Liver (tissue), 9 donors: ENCODE results near the gene FOXK2. TPM values are rescaled to one million over a fixed set of nuclear protein-coding genes. Genes with fewer than 3 reads are reported as not detected.

Experiments used
- DNase-seq: peaks from one replicate; pipeline ENCODE4 v3.0.0-alpha.2; 2017; ENCODE audit warnings: low spot score
- H3K27ac ChIP-seq, 2 donors: one replicate each; pipeline ENCODE4 v1.7.0; 2013; ENCODE audit warnings: inconsistent platforms in 2 of 2, low read length in 2 of 2, control low read depth in 1 of 2, low read depth in 1 of 2, mild to moderate bottlenecking in 1 of 2
- H3K27me3 ChIP-seq, 4 donors: one replicate each; pipeline versions ENCODE4 v1.6.1 to v1.7.0; 2013; ENCODE audit warnings: low read length in 3 of 4, inconsistent platforms in 1 of 4, mild to moderate bottlenecking in 1 of 4, moderate library complexity in 1 of 4; ENCODE audit not compliant: control insufficient read depth in 4 of 4, insufficient read depth in 4 of 4
- H3K36me3 ChIP-seq, 4 donors: one replicate each; pipeline versions ENCODE4 v1.6.1 to v1.7.0; 2013; ENCODE audit warnings: low read length in 3 of 4, mild to moderate bottlenecking in 3 of 4, low read depth in 1 of 4, moderate library complexity in 1 of 4; ENCODE audit not compliant: control insufficient read depth in 4 of 4, insufficient read depth in 3 of 4
- H3K4me1 ChIP-seq, 4 donors: one replicate each; pipeline versions ENCODE4 v1.6.1 to v1.7.0; 2013; ENCODE audit warnings: low read length in 3 of 4, mild to moderate bottlenecking in 3 of 4, moderate library complexity in 1 of 4; ENCODE audit not compliant: control insufficient read depth in 4 of 4, insufficient read depth in 4 of 4
- H3K4me3 ChIP-seq, 3 donors: one replicate each; pipeline versions ENCODE4 v1.6.1 to v1.7.0; 2013; ENCODE audit warnings: low read length in 3 of 3, control low read depth in 1 of 3, low read depth in 1 of 3, mild to moderate bottlenecking in 1 of 3
- H3K9ac ChIP-seq, 2 donors: one replicate each; pipeline ENCODE4 v1.7.0; 2013; ENCODE audit warnings: low read length in 2 of 2, mild to moderate bottlenecking in 2 of 2, moderate library complexity in 2 of 2, control low read depth in 1 of 2, low read depth in 1 of 2
- H3K9me3 ChIP-seq, 4 donors: one replicate each; pipeline versions ENCODE4 v1.6.1 to v1.7.0; 2013; ENCODE audit warnings: low read length in 3 of 4; ENCODE audit not compliant: control insufficient read depth in 4 of 4
- EGR1 ChIP-seq, 2 donors: IDR thresholded peaks; 2 replicates each; pipeline ENCODE4 v1.6.1; 2016 to 2018; ENCODE audit warnings: antibody characterized with exemption in 2 of 2, low read depth in 2 of 2
- FOXA1 ChIP-seq: IDR thresholded peaks from 2 replicates; pipeline ENCODE4 v1.6.1; 2016; ENCODE audit warnings: antibody characterized with exemption
- FOXA2 ChIP-seq: IDR thresholded peaks from 2 replicates; pipeline ENCODE4 v1.6.1; 2016; ENCODE audit warnings: antibody characterized with exemption
- GABPA ChIP-seq, 2 donors: IDR thresholded peaks in 1 of 2; conservative IDR thresholded peaks in 1 of 2; 2 replicates each; pipeline ENCODE4 v1.6.1; 2016; ENCODE audit warnings: antibody characterized with exemption in 2 of 2, mild to moderate bottlenecking in 1 of 2, moderate library complexity in 1 of 2
- HNF4A ChIP-seq, 2 donors: conservative IDR thresholded peaks; 2 replicates each; pipeline ENCODE4 v1.6.1; 2016; ENCODE audit warnings: antibody characterized with exemption in 2 of 2, mild to moderate bottlenecking in 2 of 2
- HNF4G ChIP-seq: IDR thresholded peaks from 2 replicates; pipeline ENCODE4 v1.6.1; 2016; ENCODE audit warnings: antibody characterized with exemption
- JUND ChIP-seq, 2 donors: IDR thresholded peaks; 2 replicates each; pipeline ENCODE4 v1.6.1; 2016; ENCODE audit warnings: antibody characterized with exemption in 2 of 2
- NR2F2 ChIP-seq: IDR thresholded peaks from 2 replicates; pipeline ENCODE4 v1.6.1; 2016; ENCODE audit warnings: antibody characterized with exemption
- RAD21 ChIP-seq, 2 donors: IDR thresholded peaks; 2 replicates each; pipeline ENCODE4 v1.6.1; 2016; ENCODE audit warnings: antibody characterized with exemption in 2 of 2, mild to moderate bottlenecking in 2 of 2
- RXRA ChIP-seq, 2 donors: IDR thresholded peaks; 2 replicates each; pipeline ENCODE4 v1.6.1; 2017 to 2018; ENCODE audit warnings: antibody characterized with exemption in 2 of 2, mild to moderate bottlenecking in 1 of 2
- SP1 ChIP-seq: IDR thresholded peaks from 2 replicates; pipeline ENCODE4 v1.6.1; 2018; ENCODE audit warnings: antibody characterized with exemption, mild to moderate bottlenecking
- TAF1 ChIP-seq: conservative IDR thresholded peaks from 2 replicates; pipeline ENCODE4 v1.6.1; 2016; ENCODE audit warnings: antibody characterized with exemption, mild to moderate bottlenecking
- YY1 ChIP-seq: IDR thresholded peaks from 2 replicates; pipeline ENCODE4 v1.6.1; 2016; ENCODE audit warnings: antibody characterized with exemption, mild to moderate bottlenecking
- WGBS: extraction: QIAGEN DNeasy Blood & Tissue Kit; methylation state at CpG from one replicate; pipeline ENCODE4 v1.1.7; 2013; 5-methylcytosine and 5-hydroxymethylcytosine counted together
- polyA plus RNA-seq, 2 donors: library from polyadenylated mRNA; stranded (reverse) in 1 of 2; unstranded in 1 of 2; fragments of 200-250 nt in 1 of 2; fragments of >200 nt in 1 of 2; fragmentation: Nextera tagmentation in 1 of 2; extraction: Ambion mirVana in 1 of 2; gene quantifications; one replicate each; pipeline versions ENCODE4 v1.2.1 to v1.2.3, GENCODE V29; 2013 to 2015
- total RNA-seq, 2 donors: library from RNA; depleted of rRNA; stranded (reverse); fragments of >200 nt; gene quantifications; one replicate each; pipeline ENCODE4 v1.2.3, GENCODE V29; 2014
- TF ChIP-seq, protein P1 (sequence below): IDR thresholded peaks from 2 replicates; pipeline ENCODE4 v1.6.1; 2016; ENCODE audit warnings: antibody characterized with exemption, mild to moderate bottlenecking
- TF ChIP-seq, protein P2 (sequence below): IDR thresholded peaks from 2 replicates; pipeline ENCODE4 v1.6.1; 2016; ENCODE audit warnings: antibody characterized with exemption
- TF ChIP-seq, protein P3 (sequence below): IDR thresholded peaks from 2 replicates; pipeline ENCODE4 v1.6.1; 2016; ENCODE audit warnings: antibody characterized with exemption
- TF ChIP-seq, protein P4 (sequence below): IDR thresholded peaks from 2 replicates; pipeline ENCODE4 v1.6.1; 2016; ENCODE audit warnings: antibody characterized with exemption
- TF ChIP-seq, protein P5 (sequence below): fragments of 150-350 bp; IDR thresholded peaks from 2 replicates; pipeline ENCODE4 v1.5.1; 2017; ENCODE audit warnings: improper control_type of control experiment, low read depth, low read length; ENCODE audit not compliant: missing input control
- donor health status: healthy.
- donor health status: healthy.
- donor health status: healthy.
- donor health status: healthy.
- donor health status: healthy.

Gene FOXK2
- total and polyA plus RNA-seq, 4 donors: 3.1 to 16.2 (median 10.8) TPM

DNA sequence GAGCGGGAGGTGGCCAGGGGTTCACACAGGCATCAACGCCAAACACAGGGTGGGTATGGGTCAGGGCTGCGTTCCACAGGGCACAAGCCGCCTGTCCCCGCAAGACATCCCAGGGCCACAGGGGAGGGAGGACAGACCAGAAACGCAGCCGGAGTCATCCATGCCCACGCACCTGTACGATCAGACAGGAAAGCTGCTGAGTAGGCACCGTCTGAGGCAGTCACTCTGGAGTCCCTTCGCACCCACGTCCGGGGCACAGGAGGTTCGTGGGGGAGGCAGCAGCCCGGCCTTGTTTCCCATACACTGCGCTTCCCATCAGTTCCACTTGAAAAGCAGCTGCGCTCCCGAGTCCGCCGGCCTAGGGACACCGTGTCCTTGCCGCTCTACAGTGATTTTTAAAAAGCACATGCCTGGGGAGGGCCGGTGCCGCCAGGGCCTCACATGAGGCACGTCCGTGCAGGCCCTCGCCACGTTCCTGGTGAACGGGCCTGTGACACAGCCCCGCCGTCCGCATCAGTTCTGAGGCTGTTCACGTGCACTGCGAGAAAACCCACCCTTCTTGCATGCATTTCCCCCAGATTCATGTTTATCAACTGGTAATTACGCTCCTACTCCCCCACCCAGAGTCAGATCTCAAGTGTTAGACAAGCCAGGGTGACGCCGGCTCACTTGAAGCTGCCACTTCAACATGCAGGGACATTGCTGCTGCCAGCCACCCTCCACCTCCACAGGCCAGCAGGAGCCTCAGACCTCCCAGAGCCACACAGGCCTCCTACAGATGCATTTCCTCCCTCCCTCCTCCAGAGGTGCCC is 94.0 kb downstream of the FOXK2 start:
- no peaks in the 10 kb centered on the region for H3K27me3 ChIP-seq
- H3K27ac ChIP-seq: no peak overlapping the region
- no peak overlapping the region for H3K9ac ChIP-seq
- H3K9me3 ChIP-seq: no peaks in the 10 kb centered on the region
- H3K4me1 ChIP-seq: no peaks in the 10 kb centered on the region
- no peak for TF ChIP-seq GABPA (IDR thresholded peaks at IDR 0.05 in 1 of 2, conservative IDR thresholded peaks at IDR 0.05 in 1 of 2)
- TF ChIP-seq SP1: no peak
- TF ChIP-seq EGR1 (IDR thresholded peaks at IDR 0.05; ENCODE audit: low read depth in 2 of 2): no peak
- no peak overlapping the region for H3K4me3 ChIP-seq
- no peak for DNase-seq
- 96% methylated on average over 37 of the region's 37 CpGs for WGBS
- peaks cover 16 to 37% (median 27%) of the 10 kb centered on the region in 4 donors for H3K36me3 ChIP-seq

DNA sequence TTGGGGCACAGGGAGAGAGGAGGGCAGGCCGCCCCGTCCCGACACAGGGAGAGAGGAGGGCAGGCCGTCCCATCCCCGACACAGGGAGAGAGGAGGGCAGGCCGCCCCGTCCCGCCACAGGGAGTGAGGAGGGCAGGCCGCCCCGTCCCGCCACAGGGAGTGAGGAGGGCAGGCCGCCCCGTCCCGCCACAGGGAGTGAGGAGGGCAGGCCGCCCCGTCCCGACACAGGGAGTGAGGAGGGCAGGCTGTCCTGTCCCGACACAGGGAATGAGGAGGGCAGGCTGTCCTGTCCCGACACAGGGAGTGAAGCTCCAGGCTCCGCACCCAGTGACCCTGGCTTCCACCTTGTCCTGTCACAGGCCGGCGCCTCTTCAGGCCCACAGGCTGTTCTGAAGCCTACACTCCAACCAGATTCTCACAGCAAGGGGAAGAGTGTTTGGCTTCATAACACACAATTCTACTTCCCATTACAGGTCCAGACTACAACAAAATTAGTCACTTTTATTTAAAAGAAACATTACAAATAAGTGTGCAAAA is 94.6 kb downstream of the FOXK2 start:
- no peaks in the 10 kb centered on the region for H3K27me3 ChIP-seq
- peaks cover 17 to 43% (median 29%) of the 10 kb centered on the region in 4 donors for H3K36me3 ChIP-seq
- DNase-seq: no peak
- H3K27ac ChIP-seq: no peak overlapping the region
- H3K9ac ChIP-seq: no peak overlapping the region
- no peaks in the 10 kb centered on the region for H3K9me3 ChIP-seq
- WGBS: 94% methylated on average over 12 of the region's 22 CpGs
- no peaks in the 10 kb centered on the region for H3K4me1 ChIP-seq
- TF ChIP-seq, protein P1, sequence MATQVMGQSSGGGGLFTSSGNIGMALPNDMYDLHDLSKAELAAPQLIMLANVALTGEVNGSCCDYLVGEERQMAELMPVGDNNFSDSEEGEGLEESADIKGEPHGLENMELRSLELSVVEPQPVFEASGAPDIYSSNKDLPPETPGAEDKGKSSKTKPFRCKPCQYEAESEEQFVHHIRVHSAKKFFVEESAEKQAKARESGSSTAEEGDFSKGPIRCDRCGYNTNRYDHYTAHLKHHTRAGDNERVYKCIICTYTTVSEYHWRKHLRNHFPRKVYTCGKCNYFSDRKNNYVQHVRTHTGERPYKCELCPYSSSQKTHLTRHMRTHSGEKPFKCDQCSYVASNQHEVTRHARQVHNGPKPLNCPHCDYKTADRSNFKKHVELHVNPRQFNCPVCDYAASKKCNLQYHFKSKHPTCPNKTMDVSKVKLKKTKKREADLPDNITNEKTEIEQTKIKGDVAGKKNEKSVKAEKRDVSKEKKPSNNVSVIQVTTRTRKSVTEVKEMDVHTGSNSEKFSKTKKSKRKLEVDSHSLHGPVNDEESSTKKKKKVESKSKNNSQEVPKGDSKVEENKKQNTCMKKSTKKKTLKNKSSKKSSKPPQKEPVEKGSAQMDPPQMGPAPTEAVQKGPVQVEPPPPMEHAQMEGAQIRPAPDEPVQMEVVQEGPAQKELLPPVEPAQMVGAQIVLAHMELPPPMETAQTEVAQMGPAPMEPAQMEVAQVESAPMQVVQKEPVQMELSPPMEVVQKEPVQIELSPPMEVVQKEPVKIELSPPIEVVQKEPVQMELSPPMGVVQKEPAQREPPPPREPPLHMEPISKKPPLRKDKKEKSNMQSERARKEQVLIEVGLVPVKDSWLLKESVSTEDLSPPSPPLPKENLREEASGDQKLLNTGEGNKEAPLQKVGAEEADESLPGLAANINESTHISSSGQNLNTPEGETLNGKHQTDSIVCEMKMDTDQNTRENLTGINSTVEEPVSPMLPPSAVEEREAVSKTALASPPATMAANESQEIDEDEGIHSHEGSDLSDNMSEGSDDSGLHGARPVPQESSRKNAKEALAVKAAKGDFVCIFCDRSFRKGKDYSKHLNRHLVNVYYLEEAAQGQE: no peak
- no peak for TF ChIP-seq SP1
- TF ChIP-seq, protein P2, sequence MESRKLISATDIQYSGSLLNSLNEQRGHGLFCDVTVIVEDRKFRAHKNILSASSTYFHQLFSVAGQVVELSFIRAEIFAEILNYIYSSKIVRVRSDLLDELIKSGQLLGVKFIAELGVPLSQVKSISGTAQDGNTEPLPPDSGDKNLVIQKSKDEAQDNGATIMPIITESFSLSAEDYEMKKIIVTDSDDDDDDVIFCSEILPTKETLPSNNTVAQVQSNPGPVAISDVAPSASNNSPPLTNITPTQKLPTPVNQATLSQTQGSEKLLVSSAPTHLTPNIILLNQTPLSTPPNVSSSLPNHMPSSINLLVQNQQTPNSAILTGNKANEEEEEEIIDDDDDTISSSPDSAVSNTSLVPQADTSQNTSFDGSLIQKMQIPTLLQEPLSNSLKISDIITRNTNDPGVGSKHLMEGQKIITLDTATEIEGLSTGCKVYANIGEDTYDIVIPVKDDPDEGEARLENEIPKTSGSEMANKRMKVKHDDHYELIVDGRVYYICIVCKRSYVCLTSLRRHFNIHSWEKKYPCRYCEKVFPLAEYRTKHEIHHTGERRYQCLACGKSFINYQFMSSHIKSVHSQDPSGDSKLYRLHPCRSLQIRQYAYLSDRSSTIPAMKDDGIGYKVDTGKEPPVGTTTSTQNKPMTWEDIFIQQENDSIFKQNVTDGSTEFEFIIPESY: no peak
- TF ChIP-seq YY1: no peak
- TF ChIP-seq, protein P3, sequence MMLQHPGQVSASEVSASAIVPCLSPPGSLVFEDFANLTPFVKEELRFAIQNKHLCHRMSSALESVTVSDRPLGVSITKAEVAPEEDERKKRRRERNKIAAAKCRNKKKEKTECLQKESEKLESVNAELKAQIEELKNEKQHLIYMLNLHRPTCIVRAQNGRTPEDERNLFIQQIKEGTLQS: no peak
- TF ChIP-seq RXRA (IDR thresholded peaks at IDR 0.05): no peak
- no peak for TF ChIP-seq HNF4G
- no peak for TF ChIP-seq FOXA1
- TF ChIP-seq FOXA2: no peak
- TF ChIP-seq JUND (IDR thresholded peaks at IDR 0.05): no peak
- TF ChIP-seq GABPA (IDR thresholded peaks at IDR 0.05 in 1 of 2, conservative IDR thresholded peaks at IDR 0.05 in 1 of 2): no peak
- TF ChIP-seq, protein P4, sequence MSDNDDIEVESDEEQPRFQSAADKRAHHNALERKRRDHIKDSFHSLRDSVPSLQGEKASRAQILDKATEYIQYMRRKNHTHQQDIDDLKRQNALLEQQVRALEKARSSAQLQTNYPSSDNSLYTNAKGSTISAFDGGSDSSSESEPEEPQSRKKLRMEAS: no peak
- TF ChIP-seq HNF4A (conservative IDR thresholded peaks at IDR 0.05): no peak
- TF ChIP-seq RAD21 (IDR thresholded peaks at IDR 0.05): no peak
- no peak for TF ChIP-seq TAF1
- TF ChIP-seq NR2F2: no peak
- TF ChIP-seq, protein P5, sequence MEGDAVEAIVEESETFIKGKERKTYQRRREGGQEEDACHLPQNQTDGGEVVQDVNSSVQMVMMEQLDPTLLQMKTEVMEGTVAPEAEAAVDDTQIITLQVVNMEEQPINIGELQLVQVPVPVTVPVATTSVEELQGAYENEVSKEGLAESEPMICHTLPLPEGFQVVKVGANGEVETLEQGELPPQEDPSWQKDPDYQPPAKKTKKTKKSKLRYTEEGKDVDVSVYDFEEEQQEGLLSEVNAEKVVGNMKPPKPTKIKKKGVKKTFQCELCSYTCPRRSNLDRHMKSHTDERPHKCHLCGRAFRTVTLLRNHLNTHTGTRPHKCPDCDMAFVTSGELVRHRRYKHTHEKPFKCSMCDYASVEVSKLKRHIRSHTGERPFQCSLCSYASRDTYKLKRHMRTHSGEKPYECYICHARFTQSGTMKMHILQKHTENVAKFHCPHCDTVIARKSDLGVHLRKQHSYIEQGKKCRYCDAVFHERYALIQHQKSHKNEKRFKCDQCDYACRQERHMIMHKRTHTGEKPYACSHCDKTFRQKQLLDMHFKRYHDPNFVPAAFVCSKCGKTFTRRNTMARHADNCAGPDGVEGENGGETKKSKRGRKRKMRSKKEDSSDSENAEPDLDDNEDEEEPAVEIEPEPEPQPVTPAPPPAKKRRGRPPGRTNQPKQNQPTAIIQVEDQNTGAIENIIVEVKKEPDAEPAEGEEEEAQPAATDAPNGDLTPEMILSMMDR: no peak
- H3K4me3 ChIP-seq: no peak overlapping the region
